ENCODE data around the gene SLC39A7. TPM values are rescaled to one million over a fixed set of nuclear protein-coding genes. Genes with fewer than 3 reads are reported as not detected.

Gene SLC39A7
- total and polyA plus RNA-seq, 2 of the 13 experiments (the other 11 are each of a cell fraction or from before 2014, with no cell fraction given): 142 to 229 TPM

DNA sequence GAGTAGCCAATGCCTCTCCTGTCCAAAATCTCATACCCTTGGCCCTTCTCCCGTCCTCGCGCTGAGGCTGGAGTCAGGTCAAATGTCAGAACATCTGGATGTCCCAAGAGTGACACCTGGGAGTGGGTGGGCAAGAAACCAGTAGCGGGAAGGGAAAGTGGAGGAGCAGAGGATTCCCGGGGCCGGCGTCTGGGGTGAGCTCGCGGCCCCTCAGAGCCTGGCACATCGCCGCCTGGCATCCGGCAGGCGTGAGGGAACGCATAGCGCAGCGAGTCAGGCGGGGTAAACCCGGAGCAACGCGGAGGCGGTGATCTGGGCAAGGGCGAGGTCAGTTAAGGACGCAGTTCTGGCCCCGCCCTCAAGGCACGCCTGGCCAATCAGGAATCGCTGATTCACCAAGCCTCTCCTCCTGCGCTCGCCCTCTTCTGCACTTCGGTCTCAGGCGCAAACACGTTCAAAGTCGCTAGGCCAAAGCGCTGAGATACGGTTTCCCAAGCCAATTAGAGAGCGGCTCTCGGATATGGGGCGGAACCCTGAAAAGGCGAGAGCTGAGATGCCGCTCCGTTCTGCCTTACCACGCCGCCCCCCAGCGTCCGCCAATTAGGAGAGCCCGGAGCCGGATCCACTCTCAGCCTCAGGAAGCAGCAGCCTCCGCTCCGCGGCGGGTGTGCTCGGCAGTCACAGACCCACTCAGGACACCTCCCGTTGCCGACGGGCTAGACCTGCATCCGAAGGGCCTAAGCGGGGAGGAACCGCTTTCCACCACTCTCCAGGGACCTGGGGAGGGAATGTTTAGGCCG is 48.5 kb downstream of the SLC39A7 start (continued):
- 0 out of 2 replicates have a peak, but pooled peaks have one; percentile 3 for TF ChIP-seq CEBPG (CRISPR knock-in tag; IDR thresholded peaks at IDR 0.05)
- no peak for TF ChIP-seq ZBTB7A (CRISPR knock-in tag; IDR thresholded peaks at IDR 0.05)
- no peak for TF ChIP-seq NR3C1 (CRISPR knock-in tag; IDR thresholded peaks at IDR 0.05)
- TF ChIP-seq ATM (IDR thresholded peaks at IDR 0.05; ENCODE audit: borderline replicate concordance): no peak
- TF ChIP-seq SOX5 (CRISPR knock-in tag; IDR thresholded peaks at IDR 0.05; ENCODE audit: borderline replicate concordance): peak; percentile 9; the same call in 1 of the 2 replicates
- TF ChIP-seq MLLT10 (CRISPR knock-in tag; IDR thresholded peaks at IDR 0.05): no peak
- peak; percentile 30; the same call in 1 of the 2 replicates for TF ChIP-seq ZNF713 (CRISPR knock-in tag; IDR thresholded peaks at IDR 0.05)
- peak; percentile 68 for TF ChIP-seq MED1 (CRISPR knock-in tag; IDR thresholded peaks at IDR 0.05)
- TF ChIP-seq ZNF441 (CRISPR knock-in tag; IDR thresholded peaks at IDR 0.05; ENCODE audit: borderline replicate concordance): peak; percentile 86; the same call in 1 of the 2 replicates
- TF ChIP-seq, protein P1, sequence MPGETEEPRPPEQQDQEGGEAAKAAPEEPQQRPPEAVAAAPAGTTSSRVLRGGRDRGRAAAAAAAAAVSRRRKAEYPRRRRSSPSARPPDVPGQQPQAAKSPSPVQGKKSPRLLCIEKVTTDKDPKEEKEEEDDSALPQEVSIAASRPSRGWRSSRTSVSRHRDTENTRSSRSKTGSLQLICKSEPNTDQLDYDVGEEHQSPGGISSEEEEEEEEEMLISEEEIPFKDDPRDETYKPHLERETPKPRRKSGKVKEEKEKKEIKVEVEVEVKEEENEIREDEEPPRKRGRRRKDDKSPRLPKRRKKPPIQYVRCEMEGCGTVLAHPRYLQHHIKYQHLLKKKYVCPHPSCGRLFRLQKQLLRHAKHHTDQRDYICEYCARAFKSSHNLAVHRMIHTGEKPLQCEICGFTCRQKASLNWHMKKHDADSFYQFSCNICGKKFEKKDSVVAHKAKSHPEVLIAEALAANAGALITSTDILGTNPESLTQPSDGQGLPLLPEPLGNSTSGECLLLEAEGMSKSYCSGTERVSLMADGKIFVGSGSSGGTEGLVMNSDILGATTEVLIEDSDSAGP (CRISPR knock-in tag; IDR thresholded peaks at IDR 0.05; ENCODE audit: borderline replicate concordance): peak; percentile 74
- TF ChIP-seq SAFB2 (CRISPR knock-in tag; IDR thresholded peaks at IDR 0.05; ENCODE audit: borderline replicate concordance, low read depth): no peak; the same call in 1 of the 2 replicates
- no peak for TF ChIP-seq MBD4 (IDR thresholded peaks at IDR 0.05; ENCODE audit: borderline replicate concordance, low read length)
- TF ChIP-seq, protein P2, sequence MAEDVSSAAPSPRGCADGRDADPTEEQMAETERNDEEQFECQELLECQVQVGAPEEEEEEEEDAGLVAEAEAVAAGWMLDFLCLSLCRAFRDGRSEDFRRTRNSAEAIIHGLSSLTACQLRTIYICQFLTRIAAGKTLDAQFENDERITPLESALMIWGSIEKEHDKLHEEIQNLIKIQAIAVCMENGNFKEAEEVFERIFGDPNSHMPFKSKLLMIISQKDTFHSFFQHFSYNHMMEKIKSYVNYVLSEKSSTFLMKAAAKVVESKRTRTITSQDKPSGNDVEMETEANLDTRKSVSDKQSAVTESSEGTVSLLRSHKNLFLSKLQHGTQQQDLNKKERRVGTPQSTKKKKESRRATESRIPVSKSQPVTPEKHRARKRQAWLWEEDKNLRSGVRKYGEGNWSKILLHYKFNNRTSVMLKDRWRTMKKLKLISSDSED (CRISPR knock-in tag; IDR thresholded peaks at IDR 0.05): no peak
- TF ChIP-seq PLRG1 (conservative IDR thresholded peaks at IDR 0.05): no peak
- TF ChIP-seq ZFAT (CRISPR knock-in tag; conservative IDR thresholded peaks at IDR 0.05): no peak
- TF ChIP-seq, protein P3, sequence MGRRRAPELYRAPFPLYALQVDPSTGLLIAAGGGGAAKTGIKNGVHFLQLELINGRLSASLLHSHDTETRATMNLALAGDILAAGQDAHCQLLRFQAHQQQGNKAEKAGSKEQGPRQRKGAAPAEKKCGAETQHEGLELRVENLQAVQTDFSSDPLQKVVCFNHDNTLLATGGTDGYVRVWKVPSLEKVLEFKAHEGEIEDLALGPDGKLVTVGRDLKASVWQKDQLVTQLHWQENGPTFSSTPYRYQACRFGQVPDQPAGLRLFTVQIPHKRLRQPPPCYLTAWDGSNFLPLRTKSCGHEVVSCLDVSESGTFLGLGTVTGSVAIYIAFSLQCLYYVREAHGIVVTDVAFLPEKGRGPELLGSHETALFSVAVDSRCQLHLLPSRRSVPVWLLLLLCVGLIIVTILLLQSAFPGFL (CRISPR knock-in tag; IDR thresholded peaks at IDR 0.05): no peak
- TF ChIP-seq RARG (CRISPR knock-in tag; IDR thresholded peaks at IDR 0.05; ENCODE audit: low read depth): peak; percentile 97
- TF ChIP-seq MAFG (CRISPR knock-in tag; IDR thresholded peaks at IDR 0.05): 0 out of 2 replicates have a peak, but pooled peaks have one; percentile 20
- 0 out of 2 replicates have a peak, but pooled peaks have one; percentile 63 for TF ChIP-seq ZNF234 (CRISPR knock-in tag; conservative IDR thresholded peaks at IDR 0.05)
- TF ChIP-seq ZNF720 (CRISPR knock-in tag; IDR thresholded peaks at IDR 0.05): peak; percentile 79; the same call in 1 of the 2 replicates
- peak; percentile 93 for TF ChIP-seq HNF4A (CRISPR knock-in tag; IDR thresholded peaks at IDR 0.05)
- TF ChIP-seq ZFP62 (CRISPR knock-in tag; IDR thresholded peaks at IDR 0.05): no peak
- peak; percentile 17; the same call in 1 of the 2 replicates for TF ChIP-seq RAD21 (CRISPR knock-in tag; IDR thresholded peaks at IDR 0.05)
- no peak for TF ChIP-seq ZNF382 (CRISPR knock-in tag; IDR thresholded peaks at IDR 0.05; ENCODE audit: borderline replicate concordance)
- TF ChIP-seq ZNF784 (CRISPR knock-in tag; IDR thresholded peaks at IDR 0.05; ENCODE audit: borderline replicate concordance): peak; percentile 8; the same call in 1 of the 2 replicates
- no peak for TF ChIP-seq ZNF207 (IDR thresholded peaks at IDR 0.05; ENCODE audit: borderline replicate concordance)
- peak; percentile 91; the same call in 1 of the 2 replicates for TF ChIP-seq SSRP1 (CRISPR knock-in tag; IDR thresholded peaks at IDR 0.05)
- no peak; the same call in 1 of the 2 replicates for TF ChIP-seq ISX (CRISPR knock-in tag; conservative IDR thresholded peaks at IDR 0.05)
